Fibroblast of lung (primary cell): Measurements from ENCODE around the gene LPIN3.
A peak's percentile ranks its signal among the peaks of the same experiment; 100 is the strongest.

Experiments
- CTCF ChIP-seq, 2 donors: IDR thresholded peaks in 1 of 2; conservative IDR thresholded peaks in 1 of 2; 1 replicate in 1 of 2; 2 replicates in 1 of 2; pipeline ENCODE4 v1.5.1; 2011 to 2012; ENCODE audit warnings: low read length in 2 of 2, control low read depth in 1 of 2, inconsistent platforms in 1 of 2, low read depth in 1 of 2, mild to moderate bottlenecking in 1 of 2
- EZH2 ChIP-seq: IDR thresholded peaks from 2 replicates; pipeline ENCODE4 v1.5.1; 2012; ENCODE audit warnings: low read length, control low read depth, mild to moderate bottlenecking; ENCODE audit errors: missing control alignments

- no peak for TF ChIP-seq CTCF (conservative IDR thresholded peaks at IDR 0.05 in 1 of 2, IDR thresholded peaks at IDR 0.05 in 1 of 2; ENCODE audit: low read depth in 1 of 2, low read length in 2 of 2)
- peak; percentile 88 for TF ChIP-seq EZH2
Observed at GRCh38 chr20:41365777-41366545, 25.3 kb downstream of the LPIN3 start.
